ENCODE data around the gene TMEM272. TPM values are rescaled to one million over a fixed set of nuclear protein-coding genes. Genes with fewer than 3 reads are reported as not detected.

The TMEM272 gene
- total RNA-seq, 1 experiment from 2014 or later: 0.17 TPM

GRCh38 chr13:51839711-51840540 lies 5.1 kb downstream of the TMEM272 start:
- Histone ChIP-seq H2AFZ (ENCODE audit: low read depth, low read length, poor library complexity, severe bottlenecking) (no peak overlapping the region), H3K9me2 (ENCODE audit: insufficient read depth) (no peaks in the 10 kb centered on the region), H4K20me1 (ENCODE audit: insufficient read depth) (no peaks in the 10 kb centered on the region), H3K9me3 (ENCODE audit: control insufficient read depth in 1 of 2, insufficient read depth in 1 of 2, low read depth in 1 of 2, low read length in 2 of 2) (no peaks in the 10 kb centered on the region), H3K4me1 (ENCODE audit: control insufficient read depth in 1 of 2, insufficient read depth in 2 of 2, low read length in 2 of 2) (peaks cover 0 to 4% of the 10 kb centered on the region in 2 experiments; a peak in 1 of 4 replicates), H3K4me3 (replicated peaks in 1 of 2; ENCODE audit: low read depth in 1 of 2, low read length in 2 of 2) (no peak overlapping the region), H3K79me2 (ENCODE audit: insufficient read depth, low read length) (no peaks in the 10 kb centered on the region), H3K36me3 (ENCODE audit: control insufficient read depth in 1 of 2, insufficient read depth in 2 of 2, low read length in 2 of 2) (no peaks in the 10 kb centered on the region), H3K27me3 (ENCODE audit: insufficient read depth, low read length) (no peaks in the 10 kb centered on the region), H3K27ac (ENCODE audit: low read depth, low read length) (no peak overlapping the region), H3K4me2 (ENCODE audit: low read length) (no peak overlapping the region), H3K9ac (ENCODE audit: low read length) (no peak overlapping the region)
- POLR2A ChIA-PET: no interaction called here
- intact Hi-C loops (cut with micrococcal nuclease): no loop called here
- ATAC-seq: no peak
- TF ChIP-seq FOSL1 (IDR thresholded peaks at IDR 0.05; ENCODE audit: low read depth) (no peak), ELF1 (IDR thresholded peaks at IDR 0.05; ENCODE audit: borderline replicate concordance, low read depth) (no peak), ZNF274 (IDR thresholded peaks at IDR 0.05; ENCODE audit: low read depth, low read length) (no peak), YY1 (IDR thresholded peaks at IDR 0.05; ENCODE audit: extremely low read depth, insufficient replicate concordance, low read depth, low read length) (no peak), SRF (IDR thresholded peaks at IDR 0.05; ENCODE audit: low read depth) (no peak), JUND (IDR thresholded peaks at IDR 0.05) (no peak), POLR2AphosphoS5 (IDR thresholded peaks at IDR 0.05; ENCODE audit: low read depth, low read length) (no peak)
- TF ChIP-seq, protein P1, sequence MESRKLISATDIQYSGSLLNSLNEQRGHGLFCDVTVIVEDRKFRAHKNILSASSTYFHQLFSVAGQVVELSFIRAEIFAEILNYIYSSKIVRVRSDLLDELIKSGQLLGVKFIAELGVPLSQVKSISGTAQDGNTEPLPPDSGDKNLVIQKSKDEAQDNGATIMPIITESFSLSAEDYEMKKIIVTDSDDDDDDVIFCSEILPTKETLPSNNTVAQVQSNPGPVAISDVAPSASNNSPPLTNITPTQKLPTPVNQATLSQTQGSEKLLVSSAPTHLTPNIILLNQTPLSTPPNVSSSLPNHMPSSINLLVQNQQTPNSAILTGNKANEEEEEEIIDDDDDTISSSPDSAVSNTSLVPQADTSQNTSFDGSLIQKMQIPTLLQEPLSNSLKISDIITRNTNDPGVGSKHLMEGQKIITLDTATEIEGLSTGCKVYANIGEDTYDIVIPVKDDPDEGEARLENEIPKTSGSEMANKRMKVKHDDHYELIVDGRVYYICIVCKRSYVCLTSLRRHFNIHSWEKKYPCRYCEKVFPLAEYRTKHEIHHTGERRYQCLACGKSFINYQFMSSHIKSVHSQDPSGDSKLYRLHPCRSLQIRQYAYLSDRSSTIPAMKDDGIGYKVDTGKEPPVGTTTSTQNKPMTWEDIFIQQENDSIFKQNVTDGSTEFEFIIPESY (IDR thresholded peaks at IDR 0.05; ENCODE audit: extremely low read depth, insufficient replicate concordance, low read length): no peak
- TF ChIP-seq, protein P2, sequence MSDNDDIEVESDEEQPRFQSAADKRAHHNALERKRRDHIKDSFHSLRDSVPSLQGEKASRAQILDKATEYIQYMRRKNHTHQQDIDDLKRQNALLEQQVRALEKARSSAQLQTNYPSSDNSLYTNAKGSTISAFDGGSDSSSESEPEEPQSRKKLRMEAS (IDR thresholded peaks at IDR 0.05): no peak
- CTCF ChIA-PET: interaction anchor here (0.9 kb wide), 1 partner anchor 611 kb away, joined by 4 read pairs; the partner anchor contains the start of gene VPS36
- no TSS peak for BruUV-seq (replicated peaks)
- DNase-seq (ENCODE audit: low read depth, low spot score): no peak
- RAD21 ChIA-PET (ENCODE audit: low non-redundant PET in 1 of 2, low total read pairs in 2 of 2, uncharacterized antibody in 2 of 2, unreplicated experiment in 2 of 2): no interaction called here
